Activated T-cell treated with anti-CD3 and anti-CD28 coated beads, Interleukin-2, amount 50 U/mL, for 24 hours (primary cell): ENCODE data around the gene LOXHD1.

Experiments used
- DNase-seq: peaks from one replicate; pipeline ENCODE4 v3.0.0-alpha.2; 2020
- H3K27ac Mint-ChIP-seq: 2 replicates; pipeline ENCODE4 v1.8.0; 2020; ENCODE audit warnings: mild to moderate bottlenecking, mixed read lengths
- H3K27me3 Mint-ChIP-seq: 2 replicates; pipeline ENCODE4 v1.8.0; 2020; ENCODE audit warnings: mixed read lengths
- H3K36me3 Mint-ChIP-seq: 2 replicates; pipeline ENCODE4 v1.8.0; 2020; ENCODE audit warnings: low read depth, mixed read lengths
- H3K4me1 Mint-ChIP-seq: 2 replicates; pipeline ENCODE4 v1.8.0; 2020; ENCODE audit warnings: low read depth, mixed read lengths
- H3K4me3 Mint-ChIP-seq: 2 replicates; pipeline ENCODE4 v1.8.0; 2020; ENCODE audit warnings: mild to moderate bottlenecking, moderate library complexity, mixed read lengths
- H3K9me3 Mint-ChIP-seq: 2 replicates; pipeline ENCODE4 v1.8.0; 2020; ENCODE audit warnings: mixed read lengths

The LOXHD1 gene

DNA sequence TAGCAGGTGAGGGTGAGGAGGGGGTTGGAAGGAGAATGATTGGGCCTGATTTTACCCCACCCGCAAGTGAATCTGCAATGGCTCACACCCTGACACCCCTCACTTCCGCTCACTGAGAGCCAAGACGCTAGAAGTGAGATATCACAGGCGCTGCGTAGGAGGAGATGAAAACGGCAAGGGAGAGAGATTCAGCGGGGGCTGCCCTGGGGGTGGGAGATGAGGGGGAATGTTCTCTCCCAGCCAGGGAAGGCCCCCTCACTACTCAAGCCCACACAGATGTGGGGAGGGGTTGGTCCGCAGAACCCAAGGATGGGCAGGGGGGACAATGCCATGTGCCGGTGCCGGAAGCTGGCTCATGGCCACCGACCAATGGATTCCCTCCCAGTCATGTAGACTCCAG, 32.9 kb downstream of the LOXHD1 start:
- Mint-ChIP-seq H3K4me1 (peaks cover 35% of the 10 kb centered on the region), H3K9me3 (no peaks in the 10 kb centered on the region), H3K36me3 (no peaks in the 10 kb centered on the region), H3K27me3 (no peaks in the 10 kb centered on the region), H3K4me3 (no peak overlapping the region), H3K27ac (peak overlapping the region; percentile 76)
- peak; percentile 44 for DNase-seq

- no peaks in the 10 kb centered on the region for H3K36me3 Mint-ChIP-seq
- H3K4me3 Mint-ChIP-seq = peak overlapping the region; percentile 8
- H3K4me1 Mint-ChIP-seq = peaks cover 35% of the 10 kb centered on the region
- peak overlapping the region; percentile 76 for H3K27ac Mint-ChIP-seq
- DNase-seq = peak; percentile 64
- H3K27me3 Mint-ChIP-seq = no peaks in the 10 kb centered on the region
- no peaks in the 10 kb centered on the region for H3K9me3 Mint-ChIP-seq
Measured at GRCh38 chr18:46623541-46623940, 33.5 kb downstream of the LOXHD1 start.

DNA sequence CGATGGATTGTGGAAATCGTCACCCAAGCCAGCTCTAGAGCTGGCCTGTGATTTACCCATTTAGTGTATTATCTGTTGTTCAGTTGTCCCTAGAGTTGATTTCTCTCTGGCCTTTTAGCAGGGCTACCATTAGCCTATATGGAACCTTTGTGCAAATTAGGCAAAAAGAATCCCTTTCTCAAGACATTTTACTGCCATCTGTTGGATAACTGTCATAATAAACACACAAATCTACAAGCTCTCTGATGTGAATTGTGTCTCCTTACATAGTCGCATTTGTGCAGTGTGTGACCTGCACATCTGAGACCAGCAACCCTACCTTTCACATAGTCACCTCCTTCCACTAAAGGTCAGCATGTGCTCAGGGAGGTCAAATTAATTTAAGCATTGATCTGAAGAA, 34.0 kb downstream of the LOXHD1 start:
- H3K36me3 Mint-ChIP-seq = no peaks in the 10 kb centered on the region
- no peak overlapping the region for H3K4me3 Mint-ChIP-seq
- DNase-seq = no peak
- peaks cover 35% of the 10 kb centered on the region for H3K4me1 Mint-ChIP-seq
- H3K27ac Mint-ChIP-seq = peak overlapping the region; percentile 76
- H3K27me3 Mint-ChIP-seq = no peaks in the 10 kb centered on the region
- no peaks in the 10 kb centered on the region for H3K9me3 Mint-ChIP-seq

DNA sequence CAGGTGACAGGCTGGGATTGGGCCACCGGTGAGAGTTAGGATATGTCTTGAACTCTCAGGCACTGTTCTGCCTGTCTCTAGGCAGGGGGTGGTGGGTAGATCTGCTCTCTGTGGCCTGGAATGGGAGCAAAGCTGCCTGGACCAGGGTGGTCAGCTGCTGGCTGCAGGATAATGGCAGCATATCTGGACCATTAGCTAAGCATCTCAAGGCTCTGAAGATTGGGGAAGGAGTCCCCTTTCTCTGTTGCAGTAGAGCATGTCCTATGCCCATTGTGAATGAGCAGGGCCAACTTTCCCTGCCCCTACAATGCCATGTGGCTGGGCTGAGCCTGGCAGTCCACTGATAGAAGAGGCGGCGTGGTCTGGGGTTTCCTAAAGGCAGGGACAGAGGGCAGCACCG, 34.6 kb downstream of the LOXHD1 start:
- H3K36me3 Mint-ChIP-seq = no peaks in the 10 kb centered on the region
- no peak for DNase-seq
- no peak overlapping the region for H3K4me3 Mint-ChIP-seq
- H3K9me3 Mint-ChIP-seq = no peaks in the 10 kb centered on the region
- no peaks in the 10 kb centered on the region for H3K27me3 Mint-ChIP-seq
- H3K4me1 Mint-ChIP-seq = peaks cover 35% of the 10 kb centered on the region
- no peak overlapping the region for H3K27ac Mint-ChIP-seq

GRCh38 chr18:46621871-46622270, 35.1 kb downstream of the LOXHD1 start:
- H3K4me3 Mint-ChIP-seq = no peak overlapping the region
- peaks cover 36% of the 10 kb centered on the region for H3K4me1 Mint-ChIP-seq
- H3K9me3 Mint-ChIP-seq = no peaks in the 10 kb centered on the region
- no peak overlapping the region for H3K27ac Mint-ChIP-seq
- no peaks in the 10 kb centered on the region for H3K36me3 Mint-ChIP-seq
- no peak for DNase-seq
- H3K27me3 Mint-ChIP-seq = no peaks in the 10 kb centered on the region

GRCh38 chr18:46621111-46621766, 35.8 kb downstream of the LOXHD1 start:
- DNase-seq = no peak
- Mint-ChIP-seq H3K9me3 (no peaks in the 10 kb centered on the region), H3K27me3 (no peaks in the 10 kb centered on the region), H3K36me3 (no peaks in the 10 kb centered on the region), H3K4me3 (no peak overlapping the region), H3K4me1 (peaks cover 36% of the 10 kb centered on the region), H3K27ac (peak overlapping the region; percentile 31)

- H3K9me3 Mint-ChIP-seq = no peaks in the 10 kb centered on the region
- DNase-seq = no peak
- no peak overlapping the region for H3K27ac Mint-ChIP-seq
- H3K27me3 Mint-ChIP-seq = peaks cover 3% of the 10 kb centered on the region
- no peaks in the 10 kb centered on the region for H3K36me3 Mint-ChIP-seq
- peaks cover 34% of the 10 kb centered on the region for H3K4me1 Mint-ChIP-seq
- no peak overlapping the region for H3K4me3 Mint-ChIP-seq
Measured at GRCh38 chr18:46619559-46619958, 37.5 kb downstream of the LOXHD1 start.

DNA sequence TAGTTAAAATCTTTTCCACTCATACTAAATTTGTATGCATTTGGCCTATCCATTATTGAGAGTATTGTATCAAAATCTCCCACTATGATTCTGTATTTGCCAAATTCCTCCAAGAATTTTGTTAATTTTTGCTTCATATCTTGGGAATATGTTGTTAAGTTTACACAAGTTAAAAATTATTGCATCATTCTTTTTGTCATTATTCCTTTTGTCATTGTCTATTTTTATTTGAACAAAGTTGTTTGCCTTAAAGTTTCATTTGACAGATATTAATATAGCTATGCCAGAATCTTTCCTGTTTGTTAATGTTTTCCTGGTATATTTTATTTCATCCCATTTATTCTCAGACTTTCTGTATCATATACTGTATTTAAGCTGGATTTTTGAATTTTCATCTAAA, 41.3 kb downstream of the LOXHD1 start:
- Mint-ChIP-seq H3K27ac (no peak overlapping the region), H3K27me3 (peaks cover 6% of the 10 kb centered on the region), H3K4me1 (peaks cover 1% of the 10 kb centered on the region), H3K4me3 (no peak overlapping the region), H3K9me3 (no peaks in the 10 kb centered on the region), H3K36me3 (no peaks in the 10 kb centered on the region)
- no peak for DNase-seq

DNA sequence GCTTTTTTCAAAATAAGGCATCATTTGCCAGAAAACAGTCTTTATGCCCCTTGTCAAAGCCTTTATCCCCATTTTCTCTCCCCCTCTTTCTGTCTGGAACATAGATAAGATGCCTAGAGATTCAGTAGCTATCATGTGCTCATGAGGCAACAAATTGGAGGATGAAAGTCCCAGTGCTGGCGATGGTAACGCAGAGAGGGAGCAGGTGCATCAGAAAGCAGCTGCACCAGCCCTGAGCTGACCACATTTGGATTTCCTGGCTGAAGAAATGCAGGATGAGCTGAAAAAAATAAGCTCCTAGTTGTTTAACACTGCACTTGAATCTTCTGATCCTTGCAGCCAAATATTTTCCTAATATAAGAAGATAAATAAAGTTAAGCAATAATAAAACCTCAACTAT, 48.0 kb downstream of the LOXHD1 start:
- H3K4me3 Mint-ChIP-seq = no peak overlapping the region
- no peaks in the 10 kb centered on the region for H3K36me3 Mint-ChIP-seq
- no peaks in the 10 kb centered on the region for H3K4me1 Mint-ChIP-seq
- H3K27ac Mint-ChIP-seq = no peak overlapping the region
- no peak for DNase-seq
- H3K27me3 Mint-ChIP-seq = no peaks in the 10 kb centered on the region
- H3K9me3 Mint-ChIP-seq = no peaks in the 10 kb centered on the region

DNA sequence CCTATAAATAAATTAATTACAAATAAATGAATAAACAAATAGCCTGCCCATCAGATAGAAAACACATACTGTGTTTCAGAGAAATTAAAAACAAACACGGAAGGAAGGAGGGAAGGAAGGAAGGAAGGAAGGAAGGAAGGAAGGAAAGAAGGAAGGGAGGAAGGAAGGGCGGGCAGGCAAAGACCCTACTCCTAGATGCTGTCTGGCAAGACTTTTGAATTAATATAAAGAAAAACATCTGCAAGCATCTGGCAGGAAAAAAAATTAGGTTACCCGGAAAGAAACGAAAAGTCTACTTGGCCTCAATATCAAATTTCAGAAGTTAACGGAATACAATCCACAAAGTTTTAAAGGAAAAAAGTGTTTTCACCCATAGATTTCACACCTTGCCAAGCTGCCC, 49.1 kb downstream of the LOXHD1 start:
- no peaks in the 10 kb centered on the region for H3K36me3 Mint-ChIP-seq
- DNase-seq = no peak
- H3K9me3 Mint-ChIP-seq = no peaks in the 10 kb centered on the region
- H3K27ac Mint-ChIP-seq = no peak overlapping the region
- H3K4me1 Mint-ChIP-seq = no peaks in the 10 kb centered on the region
- peaks cover 3% of the 10 kb centered on the region for H3K27me3 Mint-ChIP-seq
- H3K4me3 Mint-ChIP-seq = no peak overlapping the region

DNA sequence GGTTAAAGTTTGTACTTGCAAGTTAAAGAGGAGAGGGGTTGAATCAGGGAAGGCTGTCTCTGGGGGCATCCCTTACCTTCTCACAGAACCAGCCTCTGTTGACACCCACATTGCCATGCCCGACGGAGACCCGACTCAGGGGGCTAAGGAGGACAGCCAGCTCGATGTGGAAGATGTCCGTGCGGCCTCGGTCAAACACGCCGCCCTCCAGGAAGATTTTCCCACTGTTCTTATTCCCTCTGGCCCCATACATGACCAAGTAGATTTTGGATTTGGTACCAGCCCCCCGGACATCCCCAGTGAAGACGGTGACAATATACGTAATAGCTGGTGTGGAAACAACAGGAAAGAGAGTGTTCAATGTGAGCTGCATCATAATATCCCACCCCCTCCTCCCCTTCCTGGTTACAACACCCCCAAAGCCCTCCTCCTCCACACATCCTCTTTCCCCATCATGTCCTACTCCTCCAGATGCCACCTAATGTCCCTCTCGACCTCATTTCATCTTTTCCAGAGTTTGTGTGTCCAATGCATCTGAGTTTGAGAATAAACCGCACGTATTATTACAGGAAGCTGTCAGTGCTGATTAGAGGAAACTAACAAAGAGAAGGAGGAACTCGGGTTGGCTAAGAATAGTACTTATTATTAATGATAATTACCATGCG, 55.7 kb downstream of the LOXHD1 start:
- no peaks in the 10 kb centered on the region for H3K36me3 Mint-ChIP-seq
- peaks cover 27% of the 10 kb centered on the region for H3K27me3 Mint-ChIP-seq
- H3K4me3 Mint-ChIP-seq = no peak overlapping the region
- H3K27ac Mint-ChIP-seq = no peak overlapping the region
- H3K9me3 Mint-ChIP-seq = no peaks in the 10 kb centered on the region
- DNase-seq = no peak
- no peaks in the 10 kb centered on the region for H3K4me1 Mint-ChIP-seq

- Mint-ChIP-seq H3K36me3 (no peaks in the 10 kb centered on the region), H3K4me3 (no peak overlapping the region), H3K4me1 (no peaks in the 10 kb centered on the region), H3K9me3 (no peaks in the 10 kb centered on the region), H3K27ac (no peak overlapping the region), H3K27me3 (peaks cover 25% of the 10 kb centered on the region)
- DNase-seq = no peak
Measured at GRCh38 chr18:46596119-46596518, 60.9 kb downstream of the LOXHD1 start.

DNA sequence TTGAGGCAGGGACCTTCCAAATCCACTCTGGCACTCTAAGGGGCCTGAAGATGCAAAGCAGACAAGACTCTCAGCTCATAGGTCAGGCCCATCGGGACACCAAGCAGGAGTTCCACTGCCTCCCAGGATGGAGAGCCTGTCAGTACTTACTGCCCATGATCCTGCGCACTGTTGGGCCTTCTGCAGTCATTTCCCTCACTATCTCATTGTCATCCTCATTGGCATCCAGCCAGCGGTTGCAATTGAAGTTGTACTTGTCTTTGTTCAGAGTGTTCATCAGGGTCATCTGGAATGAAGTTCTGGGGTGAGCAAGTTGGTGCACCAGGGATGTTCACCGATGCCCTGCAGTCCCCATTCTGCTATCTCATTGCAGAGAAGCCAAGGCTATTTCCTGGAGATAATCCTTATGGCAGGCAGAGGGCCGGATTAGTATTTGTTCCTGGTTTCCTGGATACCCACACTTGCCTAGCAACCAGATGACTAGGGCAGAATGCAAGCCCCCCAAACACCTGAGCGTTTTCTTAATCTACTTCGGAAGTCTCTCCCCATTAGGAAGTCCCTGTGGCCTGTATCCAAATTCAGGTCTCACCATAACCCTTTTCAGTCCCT, 65.1 kb downstream of the LOXHD1 start:
- no peaks in the 10 kb centered on the region for H3K4me1 Mint-ChIP-seq
- no peak overlapping the region for H3K4me3 Mint-ChIP-seq
- no peak for DNase-seq
- H3K27ac Mint-ChIP-seq = no peak overlapping the region
- H3K36me3 Mint-ChIP-seq = no peaks in the 10 kb centered on the region
- H3K27me3 Mint-ChIP-seq = peaks cover 10% of the 10 kb centered on the region
- no peaks in the 10 kb centered on the region for H3K9me3 Mint-ChIP-seq

- Mint-ChIP-seq H3K4me3 (no peak overlapping the region), H3K36me3 (no peaks in the 10 kb centered on the region), H3K27ac (no peak overlapping the region), H3K4me1 (no peaks in the 10 kb centered on the region), H3K9me3 (no peaks in the 10 kb centered on the region), H3K27me3 (peaks cover 10% of the 10 kb centered on the region)
- no peak for DNase-seq
Measured at GRCh38 chr18:46590103-46590502, 66.9 kb downstream of the LOXHD1 start.

DNA sequence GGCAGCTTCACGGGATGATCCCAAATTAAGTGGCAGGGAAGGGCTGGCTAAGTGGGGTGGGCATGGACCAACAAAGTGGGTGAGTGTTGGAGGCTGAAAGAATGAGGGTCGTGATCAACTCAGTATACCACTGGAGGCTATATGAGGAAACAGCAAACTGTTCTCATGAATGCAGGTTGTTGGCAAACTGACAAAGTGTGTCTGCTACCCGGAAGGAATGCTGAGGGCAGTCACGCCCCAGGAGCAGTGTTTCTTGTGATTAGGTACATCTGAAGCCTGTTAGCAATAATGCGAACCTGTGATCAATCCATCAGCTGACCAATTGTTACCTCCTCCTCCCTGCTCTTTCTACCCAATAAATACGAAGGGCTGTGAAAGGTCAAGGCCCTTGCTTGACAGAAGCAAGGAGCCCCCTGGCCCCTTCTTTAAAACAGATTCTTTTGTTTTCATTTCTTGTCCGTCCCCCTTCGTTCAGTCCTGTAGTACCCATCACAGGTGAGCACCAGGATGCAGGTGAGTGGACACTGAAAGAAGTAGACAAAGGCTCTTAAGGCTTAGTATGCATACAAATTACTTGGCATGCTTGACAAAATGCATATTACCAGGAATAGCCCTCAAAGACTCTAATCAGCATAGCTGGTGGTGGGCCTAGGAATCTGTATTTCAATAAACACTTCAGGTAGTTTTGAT, 67.9 kb downstream of the LOXHD1 start:
- H3K27me3 Mint-ChIP-seq = peaks cover 8% of the 10 kb centered on the region
- no peak for DNase-seq
- no peaks in the 10 kb centered on the region for H3K4me1 Mint-ChIP-seq
- no peak overlapping the region for H3K4me3 Mint-ChIP-seq
- no peak overlapping the region for H3K27ac Mint-ChIP-seq
- H3K9me3 Mint-ChIP-seq = no peaks in the 10 kb centered on the region
- no peaks in the 10 kb centered on the region for H3K36me3 Mint-ChIP-seq
